ENCODE results near the gene FRMD5. TPM values are rescaled to one million over a fixed set of nuclear protein-coding genes. Genes with fewer than 3 reads are reported as not detected.

FRMD5 gene
- total RNA-seq, 1 donor from 2014 or later: 0.49 TPM

GRCh38 chr15:44147636-44148035, 47.4 kb downstream of the FRMD5 start:
- intact Hi-C loops (cut with DNase I): no loop called here
- Histone ChIP-seq H3K36me3 (no peaks in the 10 kb centered on the region), H3K27me3 (no peaks in the 10 kb centered on the region), H3K9me3 (no peaks in the 10 kb centered on the region), H3K4me1 (no peaks in the 10 kb centered on the region), H3K27ac (no peak overlapping the region), H3K4me3 (no peak overlapping the region)
- DNase-seq (ENCODE audit: extremely low spot score in 2 of 2): no peak
- TF ChIP-seq POLR2AphosphoS5 (IDR thresholded peaks at IDR 0.05; ENCODE audit: insufficient read depth in 1 of 2, low read depth in 1 of 2) (no peak), CTCF (IDR thresholded peaks at IDR 0.05) (no peak), POLR2A (IDR thresholded peaks at IDR 0.05) (no peak)

DNA sequence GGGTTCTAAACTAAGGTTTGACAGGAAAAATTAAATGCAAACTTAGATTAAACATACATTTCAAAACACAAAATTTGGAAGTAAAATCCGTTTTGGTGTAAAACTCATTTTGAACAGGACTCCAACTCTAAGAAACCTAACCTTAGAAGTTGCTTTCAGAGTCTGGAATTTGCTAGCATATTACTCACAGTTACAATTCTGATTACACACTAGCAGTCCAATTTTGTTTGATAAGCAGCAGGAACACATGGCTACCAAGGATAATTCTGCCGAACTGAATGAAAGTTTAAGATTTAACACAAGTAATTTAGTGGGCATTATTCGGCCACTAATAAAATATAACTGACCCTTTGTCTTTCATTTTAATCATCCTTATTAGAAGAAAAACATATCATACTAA, 49.6 kb downstream of the FRMD5 start:
- Histone ChIP-seq H3K27me3 (no peaks in the 10 kb centered on the region), H3K4me3 (no peak overlapping the region), H3K27ac (no peak overlapping the region), H3K36me3 (no peaks in the 10 kb centered on the region), H3K9me3 (no peaks in the 10 kb centered on the region), H3K4me1 (no peaks in the 10 kb centered on the region)
- TF ChIP-seq CTCF (IDR thresholded peaks at IDR 0.05): no peak
- TF ChIP-seq POLR2AphosphoS5 (IDR thresholded peaks at IDR 0.05; ENCODE audit: insufficient read depth in 1 of 2, low read depth in 1 of 2): no peak
- no peak for TF ChIP-seq POLR2A (IDR thresholded peaks at IDR 0.05)
- no peak for DNase-seq (ENCODE audit: extremely low spot score in 2 of 2)
- intact Hi-C loops (cut with DNase I): no loop called here

GRCh38 chr15:44144992-44145391, 50.1 kb downstream of the FRMD5 start:
- H3K27ac ChIP-seq: no peak overlapping the region
- no peak for DNase-seq (ENCODE audit: extremely low spot score in 2 of 2)
- H3K4me1 ChIP-seq: no peaks in the 10 kb centered on the region
- intact Hi-C loops (cut with DNase I): no loop called here
- H3K4me3 ChIP-seq: no peak overlapping the region
- no peaks in the 10 kb centered on the region for H3K36me3 ChIP-seq
- H3K9me3 ChIP-seq: no peaks in the 10 kb centered on the region
- no peak for TF ChIP-seq POLR2A (IDR thresholded peaks at IDR 0.05)
- TF ChIP-seq POLR2AphosphoS5 (IDR thresholded peaks at IDR 0.05; ENCODE audit: insufficient read depth in 1 of 2, low read depth in 1 of 2): no peak
- no peak for TF ChIP-seq CTCF (IDR thresholded peaks at IDR 0.05)
- no peaks in the 10 kb centered on the region for H3K27me3 ChIP-seq

DNA sequence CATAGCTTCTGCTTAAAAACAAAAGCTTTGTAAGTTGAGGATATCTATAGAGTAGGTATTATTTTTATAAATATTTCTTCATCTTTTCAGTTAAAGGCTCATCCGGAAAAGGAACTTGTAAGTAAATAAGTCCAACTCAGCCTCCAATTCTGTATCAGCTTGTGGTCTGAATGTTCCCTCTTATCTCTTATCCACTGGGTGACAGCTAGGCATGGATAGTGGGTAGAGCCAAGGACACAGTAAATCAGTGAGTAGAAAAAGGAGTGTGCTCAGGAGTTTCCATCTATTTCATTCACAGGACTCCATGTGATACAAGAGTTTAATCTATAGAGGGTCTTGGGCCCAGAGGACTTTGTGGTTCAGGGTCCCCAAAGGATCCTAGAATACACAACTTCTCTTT, 50.9 kb downstream of the FRMD5 start:
- intact Hi-C loops (cut with DNase I): no loop called here
- H3K27me3 ChIP-seq: no peaks in the 10 kb centered on the region
- TF ChIP-seq POLR2A (IDR thresholded peaks at IDR 0.05) (no peak), CTCF (IDR thresholded peaks at IDR 0.05) (no peak), POLR2AphosphoS5 (IDR thresholded peaks at IDR 0.05; ENCODE audit: insufficient read depth in 1 of 2, low read depth in 1 of 2) (no peak)
- no peaks in the 10 kb centered on the region for H3K9me3 ChIP-seq
- H3K27ac ChIP-seq: no peak overlapping the region
- H3K4me3 ChIP-seq: no peak overlapping the region
- DNase-seq (ENCODE audit: extremely low spot score in 2 of 2): no peak
- H3K36me3 ChIP-seq: no peaks in the 10 kb centered on the region
- no peaks in the 10 kb centered on the region for H3K4me1 ChIP-seq

GRCh38 chr15:44137750-44138149, 57.3 kb downstream of the FRMD5 start:
- Histone ChIP-seq H3K4me1 (no peaks in the 10 kb centered on the region), H3K4me3 (no peak overlapping the region), H3K36me3 (no peaks in the 10 kb centered on the region), H3K9me3 (no peaks in the 10 kb centered on the region), H3K27me3 (no peaks in the 10 kb centered on the region), H3K27ac (no peak overlapping the region)
- no peak for DNase-seq (ENCODE audit: extremely low spot score in 2 of 2)
- intact Hi-C loops (cut with DNase I): no loop called here
- no peak for TF ChIP-seq POLR2AphosphoS5 (IDR thresholded peaks at IDR 0.05; ENCODE audit: insufficient read depth in 1 of 2, low read depth in 1 of 2)
- TF ChIP-seq CTCF (IDR thresholded peaks at IDR 0.05): no peak
